Mesendoderm (in vitro differentiated cells): ENCODE data around the gene CCNE1.
A peak's percentile ranks its signal among the peaks of the same experiment; 100 is the strongest.

Source experiments
- DNase-seq: peaks from one replicate; pipeline ENCODE4 v3.0.0; 2013
- H2AK5ac ChIP-seq: 2 replicates; pipeline ENCODE4 v1.6.1; 2013; ENCODE audit warnings: low read length, inconsistent platforms
- H2BK120ac ChIP-seq: 2 replicates; pipeline ENCODE4 v1.6.1; 2013; ENCODE audit warnings: low read depth, mild to moderate bottlenecking, low read length, moderate library complexity, mixed read lengths
- H2BK15ac ChIP-seq: replicated peaks from 2 replicates; pipeline ENCODE4 v1.6.1; 2013; ENCODE audit warnings: low read depth, mild to moderate bottlenecking, moderate library complexity
- H2BK5ac ChIP-seq: 2 replicates; pipeline ENCODE4 v1.6.1; 2013; ENCODE audit warnings: low read length, inconsistent platforms
- H3K18ac ChIP-seq: 2 replicates; pipeline ENCODE4 v1.6.1; 2013; ENCODE audit warnings: mild to moderate bottlenecking, low read length, mixed read lengths
- H3K23ac ChIP-seq: one replicate; pipeline ENCODE4 v1.6.1; 2013; ENCODE audit warnings: low read length
- H3K27ac ChIP-seq: 2 replicates; pipeline ENCODE4 v1.5.1; 2013; ENCODE audit warnings: low read depth, mild to moderate bottlenecking, inconsistent platforms, low read length, moderate library complexity
- H3K27me3 ChIP-seq: 2 replicates; pipeline ENCODE4 v1.6.1; 2013; ENCODE audit warnings: low read length, control low read depth, mild to moderate bottlenecking, inconsistent platforms; ENCODE audit not compliant: insufficient read depth, poor library complexity
- H3K36me3 ChIP-seq: 2 replicates; pipeline ENCODE4 v1.6.1; 2013; ENCODE audit warnings: low read length, inconsistent platforms; ENCODE audit not compliant: control insufficient read depth, insufficient read depth
- H3K4ac ChIP-seq: one replicate; pipeline ENCODE4 v1.6.1; 2013; ENCODE audit warnings: low read depth, mild to moderate bottlenecking, low read length, moderate library complexity
- H3K4me1 ChIP-seq: 2 replicates; pipeline ENCODE4 v1.6.1; 2013; ENCODE audit warnings: low read depth, low read length, inconsistent platforms; ENCODE audit not compliant: control insufficient read depth
- H3K4me2 ChIP-seq: 2 replicates; pipeline ENCODE4 v1.6.1; 2013; ENCODE audit warnings: low read length
- H3K4me3 ChIP-seq: 2 replicates; pipeline ENCODE4 v1.5.1; 2013; ENCODE audit warnings: mild to moderate bottlenecking, low read length
- H3K56ac ChIP-seq: one replicate; pipeline ENCODE4 v1.6.1; 2013; ENCODE audit warnings: low read length
- H3K79me1 ChIP-seq: 2 replicates; pipeline ENCODE4 v1.6.1; 2013; ENCODE audit warnings: low read length, inconsistent platforms
- H3K79me2 ChIP-seq: 2 replicates; pipeline ENCODE4 v1.6.1; 2013; ENCODE audit warnings: mild to moderate bottlenecking, low read length; ENCODE audit not compliant: control insufficient read depth, insufficient read depth
- H3K9ac ChIP-seq: 2 replicates; pipeline ENCODE4 v1.6.1; 2013; ENCODE audit warnings: low read length, inconsistent platforms
- H4K5ac ChIP-seq: one replicate; pipeline ENCODE4 v1.6.1; 2013; ENCODE audit warnings: low read length
- H4K8ac ChIP-seq: one replicate; pipeline ENCODE4 v1.6.1; 2013; ENCODE audit warnings: low read depth, mild to moderate bottlenecking, control low read depth, low read length, moderate library complexity
- WGBS: extraction: QIAGEN DNeasy Blood & Tissue Kit; methylation state at CpG from one replicate; pipeline ENCODE4 v1.1.7; 2013; ENCODE audit warnings: low lambda C conversion rate, missing lambda C conversion rate; ENCODE audit not compliant: insufficient coverage; ENCODE audit errors: extremely low coverage; 5-methylcytosine and 5-hydroxymethylcytosine counted together

CCNE1 gene

DNA sequence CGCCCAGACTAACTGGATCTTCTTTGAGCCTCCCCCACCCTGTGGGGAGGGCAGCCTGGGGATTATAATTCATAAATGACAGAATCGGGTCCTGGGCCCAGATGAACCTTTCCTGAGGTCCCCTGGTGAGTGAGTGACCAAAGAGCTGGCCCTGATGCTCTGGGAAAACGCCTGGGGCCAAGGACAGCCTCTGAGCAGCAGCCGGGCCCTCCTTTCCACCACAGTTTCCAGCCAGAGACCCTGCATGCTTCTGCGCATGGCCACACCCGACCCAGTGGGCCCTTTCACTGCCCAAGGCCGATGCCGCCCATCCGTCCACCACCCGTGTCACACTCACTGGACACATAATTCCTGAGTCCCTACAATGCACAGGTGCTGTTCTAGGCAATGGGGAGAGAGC is 43.6 kb upstream of the CCNE1 start:
- no peak overlapping the region for H3K56ac ChIP-seq
- no peak overlapping the region for H3K4me2 ChIP-seq
- H3K4ac ChIP-seq = no peak overlapping the region
- H3K9ac ChIP-seq = no peak overlapping the region
- H2BK120ac ChIP-seq = no peak overlapping the region
- H3K4me3 ChIP-seq = no peak overlapping the region
- H2BK15ac ChIP-seq = no peak overlapping the region
- no peak overlapping the region for H4K5ac ChIP-seq
- H3K27ac ChIP-seq = no peak overlapping the region
- H3K79me1 ChIP-seq = no peaks in the 10 kb centered on the region
- no peaks in the 10 kb centered on the region for H3K4me1 ChIP-seq
- no peak overlapping the region for H3K18ac ChIP-seq
- no peak for DNase-seq
- no peaks in the 10 kb centered on the region for H3K27me3 ChIP-seq
- no peak overlapping the region for H4K8ac ChIP-seq
- H3K36me3 ChIP-seq = no peaks in the 10 kb centered on the region
- H2BK5ac ChIP-seq = no peak overlapping the region
- H2AK5ac ChIP-seq = no peak overlapping the region
- H3K79me2 ChIP-seq = no peaks in the 10 kb centered on the region
- H3K23ac ChIP-seq = no peak overlapping the region
- WGBS = no CpG with 5 or more reads among the region's 10 CpGs

DNA sequence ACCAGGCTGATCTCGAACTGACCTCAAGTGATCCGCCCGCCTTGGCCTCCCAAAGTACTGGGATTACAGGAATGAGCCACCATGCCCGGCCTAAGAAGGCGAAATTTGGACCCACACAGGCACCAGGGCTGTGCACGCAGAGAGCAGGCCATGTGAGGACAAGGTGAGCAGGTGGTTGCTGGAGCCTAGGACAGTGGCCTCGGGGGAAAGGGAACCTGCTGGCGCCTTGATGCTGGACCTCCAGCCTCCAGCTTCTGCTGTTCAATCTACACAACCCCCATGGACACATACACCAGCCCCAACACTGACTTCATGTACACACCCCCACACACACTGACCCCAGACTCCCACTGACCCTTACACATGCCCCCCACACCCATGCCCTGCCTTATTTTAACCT is 41.8 kb upstream of the CCNE1 start:
- no peak overlapping the region for H2BK120ac ChIP-seq
- no peaks in the 10 kb centered on the region for H3K79me1 ChIP-seq
- no peak overlapping the region for H3K56ac ChIP-seq
- H3K4me1 ChIP-seq = no peaks in the 10 kb centered on the region
- DNase-seq = no peak
- H3K79me2 ChIP-seq = no peaks in the 10 kb centered on the region
- H3K9ac ChIP-seq = no peak overlapping the region
- H2AK5ac ChIP-seq = no peak overlapping the region
- H3K27me3 ChIP-seq = no peaks in the 10 kb centered on the region
- no CpG with 5 or more reads among the region's 8 CpGs for WGBS
- H3K27ac ChIP-seq = no peak overlapping the region
- no peak overlapping the region for H3K23ac ChIP-seq
- no peak overlapping the region for H4K8ac ChIP-seq
- H3K36me3 ChIP-seq = no peaks in the 10 kb centered on the region
- no peak overlapping the region for H3K4me3 ChIP-seq
- no peak overlapping the region for H2BK5ac ChIP-seq
- no peak overlapping the region for H3K4me2 ChIP-seq
- no peak overlapping the region for H3K18ac ChIP-seq
- no peak overlapping the region for H4K5ac ChIP-seq
- H2BK15ac ChIP-seq = no peak overlapping the region
- no peak overlapping the region for H3K4ac ChIP-seq

DNA sequence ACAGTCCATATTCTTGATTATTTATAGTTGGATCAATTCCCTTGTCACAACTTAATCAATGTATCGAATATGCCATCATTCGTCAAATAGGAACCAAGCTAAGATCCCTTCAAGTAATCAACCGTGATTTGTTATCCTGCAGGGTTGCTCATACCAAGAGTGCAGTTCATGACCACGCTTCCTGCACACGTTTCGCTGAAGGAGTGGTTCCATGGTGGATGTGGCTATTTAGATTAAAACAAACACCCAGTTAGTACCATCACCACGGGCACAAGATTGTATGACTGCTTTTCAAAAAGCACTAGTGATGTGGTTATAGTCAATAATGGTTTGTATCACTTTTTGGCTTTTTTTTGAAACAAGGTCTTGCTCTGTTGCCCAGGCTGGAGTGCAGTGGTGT is 41.1 kb upstream of the CCNE1 start:
- Histone ChIP-seq H3K27me3 (no peaks in the 10 kb centered on the region), H3K36me3 (no peaks in the 10 kb centered on the region), H3K9ac (no peak overlapping the region), H3K79me2 (no peaks in the 10 kb centered on the region), H3K79me1 (no peaks in the 10 kb centered on the region), H3K4me3 (no peak overlapping the region), H4K8ac (no peak overlapping the region), H2BK15ac (no peak overlapping the region), H3K23ac (no peak overlapping the region), H3K4ac (no peak overlapping the region), H3K4me2 (no peak overlapping the region), H4K5ac (no peak overlapping the region), H2AK5ac (no peak overlapping the region), H2BK5ac (no peak overlapping the region), H3K56ac (no peak overlapping the region), H2BK120ac (no peak overlapping the region), H3K18ac (no peak overlapping the region), H3K4me1 (no peaks in the 10 kb centered on the region), H3K27ac (no peak overlapping the region)
- WGBS = no CpG with 5 or more reads among the region's 7 CpGs
- no peak for DNase-seq

DNA sequence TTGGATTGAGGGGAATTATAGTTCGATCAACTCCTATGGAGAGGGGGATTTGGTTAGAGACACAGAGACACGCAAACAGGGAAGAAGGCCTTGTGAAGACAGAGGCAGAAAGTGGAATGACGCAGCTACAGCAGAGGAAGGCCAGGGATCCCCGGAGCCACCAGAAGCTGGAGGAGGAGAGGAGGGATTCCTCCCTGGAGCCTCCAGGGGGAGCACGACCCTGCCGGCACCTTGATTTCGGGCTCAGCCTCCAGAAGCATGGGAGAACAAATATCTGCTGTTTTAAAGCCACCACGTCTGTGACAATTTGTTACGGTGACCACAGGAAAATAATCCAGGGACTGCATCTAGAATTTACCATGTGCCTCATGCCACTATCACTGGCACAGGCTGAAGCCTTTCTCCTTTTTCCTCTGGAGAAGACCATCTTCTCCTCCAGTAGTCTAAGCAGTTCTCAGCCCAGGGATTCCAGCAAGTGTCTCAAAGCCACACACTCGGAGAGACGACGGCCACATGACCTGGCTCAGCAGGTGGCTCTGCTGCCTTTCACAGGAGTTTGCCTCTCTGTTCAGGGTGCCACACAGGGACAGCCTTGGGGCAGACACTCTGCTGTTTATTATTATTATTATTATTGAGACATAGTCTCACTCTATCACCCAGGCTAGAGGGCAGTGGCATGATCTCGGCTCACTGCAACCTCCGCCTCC is 39.9 kb upstream of the CCNE1 start:
- Histone ChIP-seq H2BK120ac (no peak overlapping the region), H4K5ac (no peak overlapping the region), H3K56ac (peak overlapping the region; percentile 53), H3K79me2 (no peaks in the 10 kb centered on the region), H3K18ac (no peak overlapping the region), H3K4me2 (no peak overlapping the region), H3K4me3 (no peak overlapping the region), H3K23ac (no peak overlapping the region), H3K27ac (no peak overlapping the region), H2BK15ac (no peak overlapping the region), H3K79me1 (no peaks in the 10 kb centered on the region), H2AK5ac (no peak overlapping the region), H3K4me1 (no peaks in the 10 kb centered on the region), H3K36me3 (no peaks in the 10 kb centered on the region), H2BK5ac (no peak overlapping the region), H4K8ac (no peak overlapping the region), H3K4ac (no peak overlapping the region), H3K27me3 (no peaks in the 10 kb centered on the region), H3K9ac (no peak overlapping the region)
- DNase-seq = peak; percentile 74
- whole genome bisulfite sequencing = no CpG with 5 or more reads among the region's 14 CpGs

DNA sequence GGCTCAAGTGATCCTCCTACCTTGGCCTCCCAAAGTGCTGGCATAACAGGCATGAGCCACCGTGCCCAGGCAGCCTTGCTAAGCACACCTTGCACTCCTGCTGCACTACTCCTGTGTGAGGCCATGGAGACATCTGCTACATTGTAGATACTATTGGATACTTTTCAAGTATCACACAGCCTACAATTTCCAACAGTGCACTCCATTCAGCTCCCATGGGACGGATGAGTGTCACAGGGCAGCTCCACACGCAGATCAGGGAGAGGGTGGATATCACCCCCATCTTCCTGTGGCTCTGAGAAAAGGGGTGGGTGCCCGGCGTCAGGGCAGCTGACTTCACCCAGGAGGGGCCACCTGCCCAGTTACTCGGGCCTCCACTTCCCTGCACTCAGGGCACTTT is 39.1 kb upstream of the CCNE1 start:
- H2BK5ac ChIP-seq = no peak overlapping the region
- H3K79me2 ChIP-seq = no peaks in the 10 kb centered on the region
- no peaks in the 10 kb centered on the region for H3K36me3 ChIP-seq
- H3K4me1 ChIP-seq = no peaks in the 10 kb centered on the region
- H3K56ac ChIP-seq = no peak overlapping the region
- H3K79me1 ChIP-seq = no peaks in the 10 kb centered on the region
- WGBS = no CpG with 5 or more reads among the region's 6 CpGs
- no peak overlapping the region for H4K5ac ChIP-seq
- no peak overlapping the region for H3K18ac ChIP-seq
- no peak overlapping the region for H2BK15ac ChIP-seq
- H3K27me3 ChIP-seq = no peaks in the 10 kb centered on the region
- no peak for DNase-seq
- no peak overlapping the region for H2BK120ac ChIP-seq
- H3K4ac ChIP-seq = no peak overlapping the region
- no peak overlapping the region for H3K23ac ChIP-seq
- no peak overlapping the region for H3K4me3 ChIP-seq
- no peak overlapping the region for H3K4me2 ChIP-seq
- H3K27ac ChIP-seq = no peak overlapping the region
- H4K8ac ChIP-seq = no peak overlapping the region
- H3K9ac ChIP-seq = no peak overlapping the region
- no peak overlapping the region for H2AK5ac ChIP-seq

DNA sequence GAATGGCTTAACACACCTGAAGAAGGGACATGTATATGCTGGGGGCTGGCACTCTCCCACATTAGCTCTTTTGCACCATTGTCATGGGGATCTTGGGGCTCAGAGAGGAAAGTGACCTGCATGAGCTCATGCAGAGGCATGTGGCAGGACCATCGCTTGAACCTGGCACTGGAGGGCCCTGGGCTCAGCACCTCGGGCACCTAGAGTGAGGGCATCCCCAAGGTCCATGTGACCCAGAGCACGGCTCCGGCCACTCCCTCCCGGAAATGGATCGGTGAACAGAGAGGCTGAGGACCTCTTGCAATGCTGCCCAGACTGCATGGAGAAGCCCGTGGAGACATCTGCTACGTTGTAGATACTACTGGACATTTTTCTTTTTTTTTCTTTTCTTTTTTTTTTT is 38.6 kb upstream of the CCNE1 start:
- no peak overlapping the region for H3K9ac ChIP-seq
- no peak for DNase-seq
- no peaks in the 10 kb centered on the region for H3K4me1 ChIP-seq
- H2BK15ac ChIP-seq = no peak overlapping the region
- H2BK5ac ChIP-seq = no peak overlapping the region
- H2AK5ac ChIP-seq = no peak overlapping the region
- no peak overlapping the region for H3K4ac ChIP-seq
- no peak overlapping the region for H3K23ac ChIP-seq
- no peak overlapping the region for H4K5ac ChIP-seq
- no peak overlapping the region for H4K8ac ChIP-seq
- H3K27me3 ChIP-seq = no peaks in the 10 kb centered on the region
- H3K56ac ChIP-seq = no peak overlapping the region
- no peak overlapping the region for H3K18ac ChIP-seq
- H3K79me1 ChIP-seq = no peaks in the 10 kb centered on the region
- no CpG with 5 or more reads among the region's 8 CpGs for WGBS
- no peak overlapping the region for H2BK120ac ChIP-seq
- H3K4me3 ChIP-seq = no peak overlapping the region
- no peaks in the 10 kb centered on the region for H3K36me3 ChIP-seq
- no peak overlapping the region for H3K4me2 ChIP-seq
- H3K79me2 ChIP-seq = no peaks in the 10 kb centered on the region
- no peak overlapping the region for H3K27ac ChIP-seq
